ENCODE data around the gene HPSE2. TPM values are rescaled to one million over a fixed set of nuclear protein-coding genes. Genes with fewer than 3 reads are reported as not detected.

HPSE2 gene
- total RNA-seq, 1 donor from 2014 or later: not detected

DNA sequence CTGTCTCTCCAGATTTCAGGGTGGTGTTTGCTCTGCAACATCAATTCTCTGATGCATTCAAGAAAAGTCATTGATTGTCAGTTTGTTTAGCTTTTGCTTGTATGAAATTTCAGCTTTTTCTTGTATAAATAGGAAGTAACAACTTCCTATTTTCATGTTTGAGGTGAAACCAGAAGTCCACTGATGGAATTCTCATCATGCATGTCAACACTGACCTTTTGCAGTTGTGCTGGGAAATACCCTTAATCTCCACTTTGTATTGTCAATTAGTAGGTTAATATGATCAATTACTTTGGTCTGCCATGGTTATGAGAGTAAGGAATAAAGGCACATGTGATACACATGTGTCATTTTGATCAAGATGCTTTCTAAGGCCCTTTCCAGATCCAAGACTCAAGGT lies 580.2 kb downstream of the HPSE2 start:
- no peaks in the 10 kb centered on the region for H3K27me3 ChIP-seq (ENCODE audit: control insufficient read depth, insufficient read depth, low read length)
- no peak overlapping the region for H3K4me3 ChIP-seq (ENCODE audit: low read depth, low read length)
- no peak for FAIRE-seq
- no peaks in the 10 kb centered on the region for H3K36me3 ChIP-seq (ENCODE audit: control insufficient read depth, insufficient read depth, low read length)
- no peak for DNase-seq (ENCODE audit: low read depth)
- TF ChIP-seq, protein P1, sequence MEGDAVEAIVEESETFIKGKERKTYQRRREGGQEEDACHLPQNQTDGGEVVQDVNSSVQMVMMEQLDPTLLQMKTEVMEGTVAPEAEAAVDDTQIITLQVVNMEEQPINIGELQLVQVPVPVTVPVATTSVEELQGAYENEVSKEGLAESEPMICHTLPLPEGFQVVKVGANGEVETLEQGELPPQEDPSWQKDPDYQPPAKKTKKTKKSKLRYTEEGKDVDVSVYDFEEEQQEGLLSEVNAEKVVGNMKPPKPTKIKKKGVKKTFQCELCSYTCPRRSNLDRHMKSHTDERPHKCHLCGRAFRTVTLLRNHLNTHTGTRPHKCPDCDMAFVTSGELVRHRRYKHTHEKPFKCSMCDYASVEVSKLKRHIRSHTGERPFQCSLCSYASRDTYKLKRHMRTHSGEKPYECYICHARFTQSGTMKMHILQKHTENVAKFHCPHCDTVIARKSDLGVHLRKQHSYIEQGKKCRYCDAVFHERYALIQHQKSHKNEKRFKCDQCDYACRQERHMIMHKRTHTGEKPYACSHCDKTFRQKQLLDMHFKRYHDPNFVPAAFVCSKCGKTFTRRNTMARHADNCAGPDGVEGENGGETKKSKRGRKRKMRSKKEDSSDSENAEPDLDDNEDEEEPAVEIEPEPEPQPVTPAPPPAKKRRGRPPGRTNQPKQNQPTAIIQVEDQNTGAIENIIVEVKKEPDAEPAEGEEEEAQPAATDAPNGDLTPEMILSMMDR (IDR thresholded peaks at IDR 0.05; ENCODE audit: insufficient read depth, low read length, severe bottlenecking): no peak

DNA sequence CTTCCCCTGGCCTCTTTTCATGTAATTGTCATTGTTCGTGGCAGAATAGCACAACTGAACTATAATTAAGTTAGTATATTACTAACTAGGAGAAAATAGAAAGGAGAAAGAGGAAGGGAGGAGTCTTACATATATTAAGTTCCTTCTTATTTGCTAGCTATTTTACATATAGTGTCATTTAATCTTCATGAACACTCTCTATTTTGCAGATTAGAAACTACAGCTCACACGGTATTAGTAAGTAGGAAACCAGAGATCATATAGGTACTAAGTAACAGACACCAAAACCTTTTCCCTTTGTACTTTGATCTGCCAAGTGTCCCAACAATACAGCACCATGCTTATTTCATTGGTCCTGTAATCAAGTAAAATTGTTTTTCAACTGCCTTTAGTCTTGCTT lies 586.5 kb downstream of the HPSE2 start:
- DNase-seq (ENCODE audit: low read depth): no peak
- Histone ChIP-seq H3K4me3 (ENCODE audit: low read depth, low read length) (no peak overlapping the region), H3K36me3 (ENCODE audit: control insufficient read depth, insufficient read depth, low read length) (no peaks in the 10 kb centered on the region), H3K27me3 (ENCODE audit: control insufficient read depth, insufficient read depth, low read length) (no peaks in the 10 kb centered on the region)
- FAIRE-seq: no peak
- TF ChIP-seq, protein P1 (IDR thresholded peaks at IDR 0.05; ENCODE audit: insufficient read depth, low read length, severe bottlenecking): no peak

DNA sequence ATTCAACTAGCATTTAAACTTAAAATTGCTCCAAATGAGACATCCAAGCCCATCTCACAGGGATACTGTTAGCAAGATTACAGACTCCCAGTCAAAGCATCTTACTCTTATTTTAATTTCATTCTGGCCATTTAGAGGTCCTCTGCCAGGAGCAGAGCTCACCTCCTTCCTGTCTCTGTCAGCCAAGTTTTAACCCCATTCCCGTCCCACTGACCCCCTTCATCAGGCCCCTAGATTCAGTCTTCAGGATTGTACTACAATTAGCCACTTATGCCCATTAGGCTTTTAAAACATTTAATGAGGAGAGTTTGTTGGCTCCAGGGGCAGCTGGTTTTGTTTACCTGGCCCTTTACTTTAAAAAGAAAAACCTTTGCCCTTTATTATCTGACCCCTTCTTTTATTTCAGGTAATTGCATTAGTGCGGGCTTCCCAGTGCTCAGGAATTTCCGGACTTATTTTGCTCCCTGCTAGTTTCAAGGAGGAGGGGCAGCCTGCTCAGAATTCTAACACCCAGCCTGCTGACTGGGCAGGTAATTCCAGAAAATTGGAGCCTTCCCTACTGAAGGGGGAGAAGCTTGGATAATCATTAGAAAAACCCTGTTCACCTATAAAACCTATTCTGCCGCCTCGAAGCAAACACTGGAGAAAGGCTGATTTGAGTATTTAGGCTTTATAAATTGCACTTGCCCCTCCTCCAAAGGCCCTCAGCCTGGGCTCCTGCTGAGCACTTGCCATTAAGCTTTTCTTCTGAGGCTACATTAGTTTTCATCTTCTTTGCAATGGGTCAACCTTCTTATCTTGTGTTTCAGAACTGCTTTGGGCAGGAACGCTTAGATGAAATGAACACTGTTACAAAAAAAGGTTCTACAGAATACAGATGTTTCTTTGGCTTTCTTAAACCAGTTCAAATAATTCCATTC lies 588.4 kb downstream of the HPSE2 start:
- no peaks in the 10 kb centered on the region for H3K36me3 ChIP-seq (ENCODE audit: control insufficient read depth, insufficient read depth, low read length)
- H3K27me3 ChIP-seq (ENCODE audit: control insufficient read depth, insufficient read depth, low read length): no peaks in the 10 kb centered on the region
- H3K4me3 ChIP-seq (ENCODE audit: low read depth, low read length): no peak overlapping the region
- DNase-seq (ENCODE audit: low read depth) (no peak), FAIRE-seq (no peak)
- TF ChIP-seq, protein P1 (IDR thresholded peaks at IDR 0.05; ENCODE audit: insufficient read depth, low read length, severe bottlenecking): no peak

DNA sequence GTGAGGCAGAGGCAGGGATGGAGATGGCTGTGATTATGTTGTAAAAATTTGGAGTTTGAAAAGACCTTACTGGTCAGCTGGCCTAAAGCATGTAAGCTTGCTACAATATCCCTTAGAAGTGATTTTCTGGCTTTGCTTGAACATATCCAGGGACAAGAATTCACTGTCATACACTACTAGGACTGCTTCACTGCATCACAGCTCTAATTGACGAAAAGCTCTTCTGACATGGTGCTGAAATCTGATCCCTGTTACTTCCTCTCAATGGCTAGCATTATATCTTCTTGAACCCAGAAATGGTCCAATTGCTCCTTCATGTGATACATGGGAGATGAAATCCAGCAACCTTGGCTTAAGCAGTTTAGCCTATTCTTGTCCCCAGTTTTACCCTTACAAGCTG lies 591.2 kb downstream of the HPSE2 start:
- Histone ChIP-seq H3K27me3 (ENCODE audit: control insufficient read depth, insufficient read depth, low read length) (no peaks in the 10 kb centered on the region), H3K4me3 (ENCODE audit: low read depth, low read length) (no peak overlapping the region), H3K36me3 (ENCODE audit: control insufficient read depth, insufficient read depth, low read length) (no peaks in the 10 kb centered on the region)
- FAIRE-seq: no peak
- TF ChIP-seq, protein P1 (IDR thresholded peaks at IDR 0.05; ENCODE audit: insufficient read depth, low read length, severe bottlenecking): no peak
- DNase-seq (ENCODE audit: low read depth): no peak

DNA sequence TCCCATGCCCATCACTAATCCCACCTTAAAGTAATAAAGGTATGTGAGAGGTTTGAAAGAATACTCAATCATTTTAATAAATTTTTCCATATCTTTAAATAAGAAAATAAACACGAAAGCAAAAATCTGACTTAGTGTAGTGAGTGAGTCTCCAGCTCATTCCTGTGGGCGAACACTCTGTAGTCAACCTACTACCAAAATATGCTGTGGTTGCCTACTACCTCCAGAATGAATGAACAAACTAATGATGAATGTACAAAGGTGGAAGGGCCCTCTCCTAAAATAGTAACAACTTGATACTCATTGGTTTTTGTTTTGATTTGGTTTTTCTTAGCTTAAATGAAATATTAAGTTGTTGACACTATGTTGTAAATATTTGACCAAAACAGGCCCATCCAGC lies 593.4 kb downstream of the HPSE2 start:
- FAIRE-seq: no peak
- H3K36me3 ChIP-seq (ENCODE audit: control insufficient read depth, insufficient read depth, low read length): no peaks in the 10 kb centered on the region
- TF ChIP-seq, protein P1 (IDR thresholded peaks at IDR 0.05; ENCODE audit: insufficient read depth, low read length, severe bottlenecking): no peak
- no peak overlapping the region for H3K4me3 ChIP-seq (ENCODE audit: low read depth, low read length)
- H3K27me3 ChIP-seq (ENCODE audit: control insufficient read depth, insufficient read depth, low read length): no peaks in the 10 kb centered on the region
- DNase-seq (ENCODE audit: low read depth): no peak

All from bronchial epithelial cell (primary cell).